ENCODE data around the gene SLFN11.
"Not testable (repeated sequence)": the region's sequence is repeated elsewhere in the genome, so short reads cannot be mapped to it uniquely, and the experiment has no call there.

SLFN11 gene

DNA sequence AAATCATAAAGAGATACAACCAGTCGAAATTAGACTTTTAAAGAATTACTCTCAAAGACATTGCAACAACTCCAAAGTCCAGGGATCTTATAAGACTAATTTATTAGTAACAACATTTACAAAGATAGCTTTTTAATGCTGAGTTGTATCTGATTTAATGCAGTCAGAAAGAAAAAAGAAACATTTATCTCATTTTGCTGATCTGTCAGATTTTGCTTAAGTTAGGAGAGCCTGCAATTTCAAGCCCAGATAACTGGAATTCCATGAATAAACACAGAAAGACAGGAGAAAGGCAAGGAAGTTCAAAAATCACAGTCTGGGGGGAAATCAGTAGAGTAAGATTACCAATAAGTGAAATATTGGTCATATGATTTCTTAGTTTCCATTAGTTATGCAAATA lies 22.9 kb downstream of the SLFN11 start:
- H3K9me3 ChIP-seq (ENCODE audit: control insufficient read depth, low read depth, low read length), result no peaks in the 10 kb centered on the region
- H3K36me3 ChIP-seq (ENCODE audit: control insufficient read depth, low read depth, low read length), result no peaks in the 10 kb centered on the region
- no peak overlapping the region for H3K9ac ChIP-seq (ENCODE audit: low read length)
- no peak overlapping the region for H3K4me3 ChIP-seq (ENCODE audit: low read length)
- peaks cover 5% of the 10 kb centered on the region for H3K4me1 ChIP-seq (ENCODE audit: control insufficient read depth, low read depth, low read length)
- peaks cover 27% of the 10 kb centered on the region for H3K27me3 ChIP-seq (ENCODE audit: control insufficient read depth, insufficient read depth, low read length)
- H3K27ac ChIP-seq (ENCODE audit: low read length), result no peak overlapping the region

DNA sequence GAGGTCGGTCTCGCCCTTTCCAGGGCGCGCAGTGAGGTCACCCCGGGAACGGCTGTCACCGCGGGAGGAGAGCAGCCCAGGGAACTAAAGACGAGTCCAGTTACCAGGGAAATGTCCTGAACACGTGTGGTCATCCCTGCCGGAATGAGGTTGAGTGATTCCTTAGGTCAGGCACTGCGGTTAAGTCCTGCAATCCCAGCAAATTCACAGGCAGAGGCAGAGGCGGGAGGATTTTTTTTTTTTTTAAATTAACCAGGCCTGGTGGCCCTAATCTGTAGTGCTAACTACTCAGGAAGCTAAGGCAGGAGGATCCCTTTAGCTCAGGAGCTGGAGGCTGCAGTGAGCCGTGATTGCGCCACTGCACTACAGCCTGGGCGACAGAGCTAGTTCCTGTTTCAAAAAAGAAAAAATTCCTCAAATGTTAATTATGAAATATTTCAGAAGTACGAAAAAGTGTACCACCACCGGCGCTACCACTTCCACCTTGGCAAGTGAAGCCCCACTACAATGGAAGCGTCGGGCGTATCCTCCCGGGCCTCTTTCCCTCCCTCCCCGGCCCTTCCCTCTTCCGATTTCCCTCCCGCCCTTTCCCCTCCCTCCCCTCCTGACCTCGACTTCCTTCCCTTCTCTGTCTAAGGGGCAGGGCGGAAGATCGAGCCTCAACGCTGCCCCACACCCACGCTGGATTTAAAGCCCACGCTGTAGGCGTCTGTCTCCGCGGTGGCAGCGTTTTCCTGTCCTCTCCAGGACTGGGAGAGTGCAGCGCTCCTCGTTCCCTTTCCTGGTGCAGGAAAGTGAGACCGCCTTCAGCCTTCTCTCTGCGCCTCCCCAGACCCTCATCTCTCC lies 27.3 kb downstream of the SLFN11 start:
- Histone ChIP-seq H3K4me1 (ENCODE audit: control insufficient read depth, low read depth, low read length) (no peaks in the 10 kb centered on the region), H3K4me3 (ENCODE audit: low read length) (peak overlapping the region; percentile 67), H3K36me3 (ENCODE audit: control insufficient read depth, low read depth, low read length) (no peaks in the 10 kb centered on the region), H3K9me3 (ENCODE audit: control insufficient read depth, low read depth, low read length) (no peaks in the 10 kb centered on the region), H3K27me3 (ENCODE audit: control insufficient read depth, insufficient read depth, low read length) (peaks cover 51% of the 10 kb centered on the region), H3K27ac (ENCODE audit: low read length) (no peak overlapping the region), H3K9ac (ENCODE audit: low read length) (peak overlapping the region; percentile 6)

DNA sequence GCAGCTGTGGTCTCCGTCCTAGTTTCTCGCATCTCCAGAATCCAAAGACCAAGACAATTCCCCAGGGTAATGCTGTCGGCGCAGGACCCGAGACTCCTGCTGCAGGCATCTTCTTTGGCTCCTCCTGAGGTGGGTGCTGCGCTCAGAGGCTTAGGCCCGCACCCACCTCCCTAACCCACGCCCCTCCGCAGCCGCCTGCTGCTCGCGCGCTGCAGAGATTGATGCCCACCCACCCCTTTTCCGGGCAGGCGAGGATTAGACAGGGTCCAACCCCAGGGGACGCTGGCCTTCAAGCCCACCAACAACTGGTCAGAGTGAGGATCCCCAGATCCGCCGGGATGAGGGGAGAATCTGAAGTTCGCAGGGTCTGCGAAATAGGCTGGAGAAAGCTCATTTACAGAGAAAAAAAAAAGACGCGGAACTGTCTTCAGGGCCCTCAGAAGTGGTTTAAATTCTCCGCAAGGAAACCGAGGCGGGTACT lies 27.9 kb downstream of the SLFN11 start:
- peak overlapping the region; percentile 6 for H3K9ac ChIP-seq (ENCODE audit: low read length)
- H3K9me3 ChIP-seq (ENCODE audit: control insufficient read depth, low read depth, low read length), result no peaks in the 10 kb centered on the region
- H3K4me3 ChIP-seq (ENCODE audit: low read length), result peak overlapping the region; percentile 67
- no peaks in the 10 kb centered on the region for H3K36me3 ChIP-seq (ENCODE audit: control insufficient read depth, low read depth, low read length)
- peaks cover 51% of the 10 kb centered on the region for H3K27me3 ChIP-seq (ENCODE audit: control insufficient read depth, insufficient read depth, low read length)
- no peaks in the 10 kb centered on the region for H3K4me1 ChIP-seq (ENCODE audit: control insufficient read depth, low read depth, low read length)
- H3K27ac ChIP-seq (ENCODE audit: low read length), result no peak overlapping the region

DNA sequence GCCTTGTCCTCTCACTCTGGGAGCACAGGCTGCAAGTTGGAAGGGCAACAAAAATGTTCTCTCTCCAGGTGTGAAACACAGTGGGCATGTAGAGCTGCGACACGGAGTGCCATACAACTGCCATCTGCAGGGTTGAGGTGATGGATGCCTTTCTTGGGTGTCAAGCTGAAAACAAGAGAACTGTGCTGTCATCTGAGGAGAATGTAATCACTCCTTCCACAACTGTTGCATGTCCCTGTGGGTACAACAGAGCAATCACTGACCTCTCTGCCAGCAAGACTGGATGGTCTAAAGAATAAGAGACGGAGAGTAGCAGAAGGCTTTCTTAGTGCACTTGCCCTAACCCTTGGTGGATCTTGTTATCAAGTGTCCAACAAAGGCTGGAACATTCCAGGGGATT lies 29.2 kb downstream of the SLFN11 start:
- no peak overlapping the region for H3K9ac ChIP-seq (ENCODE audit: low read length)
- no peaks in the 10 kb centered on the region for H3K36me3 ChIP-seq (ENCODE audit: control insufficient read depth, low read depth, low read length)
- no peak overlapping the region for H3K27ac ChIP-seq (ENCODE audit: low read length)
- peaks cover 51% of the 10 kb centered on the region for H3K27me3 ChIP-seq (ENCODE audit: control insufficient read depth, insufficient read depth, low read length)
- H3K9me3 ChIP-seq (ENCODE audit: control insufficient read depth, low read depth, low read length), result no peaks in the 10 kb centered on the region
- no peak overlapping the region for H3K4me3 ChIP-seq (ENCODE audit: low read length)
- no peaks in the 10 kb centered on the region for H3K4me1 ChIP-seq (ENCODE audit: control insufficient read depth, low read depth, low read length)

DNA sequence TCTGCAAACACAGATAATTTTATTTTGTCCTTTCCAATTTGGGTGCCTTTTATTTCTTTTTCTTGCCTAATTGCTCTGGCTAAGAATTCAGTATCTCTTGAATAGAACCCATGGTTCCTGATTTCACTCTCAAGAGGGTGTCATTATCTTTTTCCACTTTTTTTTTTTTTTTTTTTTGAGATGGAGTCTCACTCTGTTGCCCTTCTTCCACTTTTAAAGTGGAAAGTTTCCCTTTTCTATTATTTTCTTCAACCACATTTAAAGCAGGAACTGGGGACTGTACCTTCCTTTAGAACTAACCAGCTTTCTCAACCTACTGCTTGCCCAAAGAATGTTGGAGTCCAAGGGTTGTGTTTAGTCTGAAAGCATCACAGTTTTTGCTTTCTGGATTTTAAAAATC lies 31.1 kb downstream of the SLFN11 start:
- H3K9me3 ChIP-seq (ENCODE audit: control insufficient read depth, low read depth, low read length), result no peaks in the 10 kb centered on the region
- H3K9ac ChIP-seq (ENCODE audit: low read length), result no peak overlapping the region
- H3K27ac ChIP-seq (ENCODE audit: low read length), result no peak overlapping the region
- H3K27me3 ChIP-seq (ENCODE audit: control insufficient read depth, insufficient read depth, low read length), result peaks cover 41% of the 10 kb centered on the region
- no peaks in the 10 kb centered on the region for H3K36me3 ChIP-seq (ENCODE audit: control insufficient read depth, low read depth, low read length)
- H3K4me1 ChIP-seq (ENCODE audit: control insufficient read depth, low read depth, low read length), result no peaks in the 10 kb centered on the region
- H3K4me3 ChIP-seq (ENCODE audit: low read length), result no peak overlapping the region

DNA sequence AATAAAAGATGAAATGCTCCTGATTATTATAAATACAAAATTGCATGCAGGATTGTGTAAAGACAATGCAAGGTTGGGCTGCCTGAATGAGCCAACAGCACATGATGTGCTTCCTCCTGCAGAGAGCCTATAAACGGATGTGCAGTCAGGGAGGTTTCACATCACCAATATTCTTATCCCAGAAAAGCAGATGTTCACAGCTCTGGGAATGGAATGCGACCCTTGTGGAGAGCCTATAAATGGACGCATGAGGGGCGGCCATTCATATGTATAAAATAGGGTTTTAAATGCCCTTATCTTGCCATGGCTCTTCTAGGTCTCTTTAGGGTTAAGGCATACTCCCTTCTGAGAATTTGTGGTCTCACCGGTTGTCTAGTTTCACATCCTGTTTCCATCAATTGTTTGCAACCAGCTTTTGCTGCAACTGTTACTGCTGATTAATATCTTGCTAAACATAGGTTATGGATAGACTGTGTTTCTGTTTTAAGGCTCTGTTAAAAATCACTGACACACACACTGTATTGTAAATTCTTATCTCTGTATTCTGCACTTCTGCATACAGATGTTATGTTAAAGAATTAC lies 31.9 kb downstream of the SLFN11 start:
- H3K4me3 ChIP-seq (ENCODE audit: low read length), result no peak overlapping the region
- no peak overlapping the region for H3K27ac ChIP-seq (ENCODE audit: low read length)
- H3K9me3 ChIP-seq (ENCODE audit: control insufficient read depth, low read depth, low read length), result no peaks in the 10 kb centered on the region
- H3K36me3 ChIP-seq (ENCODE audit: control insufficient read depth, low read depth, low read length), result no peaks in the 10 kb centered on the region
- no peak overlapping the region for H3K9ac ChIP-seq (ENCODE audit: low read length)
- no peaks in the 10 kb centered on the region for H3K4me1 ChIP-seq (ENCODE audit: control insufficient read depth, low read depth, low read length)
- H3K27me3 ChIP-seq (ENCODE audit: control insufficient read depth, insufficient read depth, low read length), result peaks cover 34% of the 10 kb centered on the region

DNA sequence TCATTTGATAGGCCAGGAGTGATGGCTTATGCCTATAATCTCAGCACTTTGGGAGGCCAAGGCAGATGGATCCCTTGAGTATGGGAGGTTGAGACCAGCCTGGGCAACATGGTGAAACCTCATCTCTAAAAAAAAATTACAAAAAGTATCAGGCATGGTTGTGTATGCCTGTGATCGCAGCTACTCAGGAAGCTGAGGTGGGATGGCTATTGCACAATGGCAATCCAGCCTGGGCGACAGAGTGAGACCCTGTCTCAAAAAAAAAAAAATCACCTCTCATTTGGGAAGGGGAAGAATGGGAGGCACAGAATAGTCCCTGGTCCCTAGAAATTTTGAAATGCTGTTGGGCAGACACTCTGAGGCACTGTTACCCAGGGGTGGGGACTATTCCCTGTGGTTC lies 35.2 kb downstream of the SLFN11 start:
- peaks cover under 1% of the 10 kb centered on the region for H3K27me3 ChIP-seq (ENCODE audit: control insufficient read depth, insufficient read depth, low read length)
- no peaks in the 10 kb centered on the region for H3K9me3 ChIP-seq (ENCODE audit: control insufficient read depth, low read depth, low read length)
- H3K36me3 ChIP-seq (ENCODE audit: control insufficient read depth, low read depth, low read length), result no peaks in the 10 kb centered on the region
- no peak overlapping the region for H3K4me3 ChIP-seq (ENCODE audit: low read length)
- H3K4me1 ChIP-seq (ENCODE audit: control insufficient read depth, low read depth, low read length), result peaks cover 3% of the 10 kb centered on the region
- H3K27ac ChIP-seq (ENCODE audit: low read length), result no peak overlapping the region
- H3K9ac ChIP-seq (ENCODE audit: low read length), result no peak overlapping the region

DNA sequence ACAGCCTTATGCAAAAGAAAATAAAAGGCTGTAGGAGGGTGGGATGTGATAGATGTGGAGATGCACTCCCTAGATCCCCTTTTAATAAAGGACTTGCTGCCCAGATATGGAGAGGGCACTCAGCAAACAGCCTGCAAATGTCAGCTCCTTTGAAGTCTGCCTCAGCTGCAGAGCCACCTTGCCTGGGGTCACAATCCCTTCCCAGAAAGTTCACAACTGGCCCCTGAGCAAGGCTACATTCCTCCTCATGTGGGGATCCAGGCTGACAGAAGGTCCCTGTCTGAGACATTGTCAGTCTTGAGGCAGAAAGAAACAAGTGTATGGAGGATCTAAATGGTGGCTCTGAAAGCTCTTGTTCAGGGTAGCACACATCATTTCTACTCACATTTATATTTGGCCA lies 36.1 kb downstream of the SLFN11 start:
- Histone ChIP-seq H3K4me3 (ENCODE audit: low read length) (no peak overlapping the region), H3K9me3 (ENCODE audit: control insufficient read depth, low read depth, low read length) (no peaks in the 10 kb centered on the region), H3K36me3 (ENCODE audit: control insufficient read depth, low read depth, low read length) (no peaks in the 10 kb centered on the region), H3K4me1 (ENCODE audit: control insufficient read depth, low read depth, low read length) (peaks cover 3% of the 10 kb centered on the region), H3K9ac (ENCODE audit: low read length) (no peak overlapping the region), H3K27me3 (ENCODE audit: control insufficient read depth, insufficient read depth, low read length) (no peaks in the 10 kb centered on the region), H3K27ac (ENCODE audit: low read length) (no peak overlapping the region)

DNA sequence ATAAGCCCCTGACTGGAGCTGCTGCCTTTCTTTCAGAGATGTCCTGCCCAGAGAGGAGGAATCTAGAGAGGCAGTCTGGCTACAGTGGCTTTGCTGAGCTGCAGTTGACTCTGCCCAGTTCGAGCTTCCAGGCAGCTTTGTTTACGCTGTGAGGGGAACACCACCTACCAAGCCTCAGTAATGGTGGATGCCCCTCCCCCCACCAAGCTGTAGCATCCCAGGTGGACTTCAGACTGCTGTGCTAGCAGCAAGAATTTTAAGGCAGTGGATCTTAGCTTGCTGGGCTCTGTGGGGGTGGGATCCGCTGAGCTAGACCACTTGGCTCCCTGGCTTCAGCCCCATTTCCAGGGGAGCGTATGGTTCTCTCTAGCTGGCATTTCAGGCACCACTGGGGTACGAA lies 39.8 kb downstream of the SLFN11 start:
- not testable (repeated sequence) for H3K9me3 ChIP-seq (ENCODE audit: control insufficient read depth, low read depth, low read length); H3K4me3 ChIP-seq (ENCODE audit: low read length); H3K9ac ChIP-seq (ENCODE audit: low read length); H3K36me3 ChIP-seq (ENCODE audit: control insufficient read depth, low read depth, low read length); H3K27me3 ChIP-seq (ENCODE audit: control insufficient read depth, insufficient read depth, low read length); H3K4me1 ChIP-seq (ENCODE audit: control insufficient read depth, low read depth, low read length); H3K27ac ChIP-seq (ENCODE audit: low read length)

DNA sequence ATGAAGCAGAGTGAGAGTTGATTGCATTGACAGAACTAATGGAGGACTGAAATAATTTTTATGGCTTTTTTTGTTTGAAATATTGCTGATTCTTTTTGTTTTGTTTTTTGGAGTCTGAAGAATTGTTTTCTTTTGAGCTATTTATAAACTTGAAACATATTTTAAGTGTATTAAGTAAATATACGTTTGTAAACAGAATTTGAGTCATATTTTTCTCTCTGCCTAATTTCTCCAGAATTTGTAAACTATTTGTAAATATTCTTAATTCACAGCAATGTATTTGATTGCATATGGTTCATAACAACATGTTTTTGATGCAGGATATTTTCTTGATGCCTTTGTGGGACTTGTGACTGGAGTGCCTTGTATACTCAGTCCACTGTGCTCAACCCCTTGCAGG lies 50.7 kb downstream of the SLFN11 start:
- Histone ChIP-seq H3K27me3 (ENCODE audit: control insufficient read depth, insufficient read depth, low read length) (no peaks in the 10 kb centered on the region), H3K4me1 (ENCODE audit: control insufficient read depth, low read depth, low read length) (no peaks in the 10 kb centered on the region), H3K27ac (ENCODE audit: low read length) (no peak overlapping the region), H3K36me3 (ENCODE audit: control insufficient read depth, low read depth, low read length) (no peaks in the 10 kb centered on the region), H3K9me3 (ENCODE audit: control insufficient read depth, low read depth, low read length) (peaks cover 3% of the 10 kb centered on the region), H3K4me3 (ENCODE audit: low read length) (no peak overlapping the region), H3K9ac (ENCODE audit: low read length) (no peak overlapping the region)

DNA sequence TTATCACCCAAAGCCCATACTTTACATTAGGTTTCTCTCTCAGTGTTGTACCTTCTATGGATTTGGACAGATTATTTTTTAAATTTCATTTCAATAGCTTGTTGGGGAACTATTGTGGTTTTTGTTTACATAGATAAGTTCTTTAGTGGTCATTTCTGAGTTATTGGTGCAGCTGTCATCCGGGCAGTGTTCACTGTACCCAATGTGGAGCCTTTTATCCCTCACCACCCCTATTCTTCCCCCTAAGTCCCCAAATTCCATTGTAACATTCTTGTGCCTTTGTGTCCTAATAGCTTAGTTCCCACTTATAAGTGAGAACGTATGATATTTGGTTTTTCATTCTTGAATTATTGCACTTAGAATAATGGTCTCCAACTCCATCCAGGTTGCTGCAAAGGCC lies 57.5 kb downstream of the SLFN11 start:
- Histone ChIP-seq H3K4me3 (ENCODE audit: low read length) (no peak overlapping the region), H3K4me1 (ENCODE audit: control insufficient read depth, low read depth, low read length) (peaks cover 19% of the 10 kb centered on the region), H3K36me3 (ENCODE audit: control insufficient read depth, low read depth, low read length) (no peaks in the 10 kb centered on the region), H3K27ac (ENCODE audit: low read length) (no peak overlapping the region), H3K27me3 (ENCODE audit: control insufficient read depth, insufficient read depth, low read length) (no peaks in the 10 kb centered on the region), H3K9me3 (ENCODE audit: control insufficient read depth, low read depth, low read length) (no peaks in the 10 kb centered on the region), H3K9ac (ENCODE audit: low read length) (no peak overlapping the region)

DNA sequence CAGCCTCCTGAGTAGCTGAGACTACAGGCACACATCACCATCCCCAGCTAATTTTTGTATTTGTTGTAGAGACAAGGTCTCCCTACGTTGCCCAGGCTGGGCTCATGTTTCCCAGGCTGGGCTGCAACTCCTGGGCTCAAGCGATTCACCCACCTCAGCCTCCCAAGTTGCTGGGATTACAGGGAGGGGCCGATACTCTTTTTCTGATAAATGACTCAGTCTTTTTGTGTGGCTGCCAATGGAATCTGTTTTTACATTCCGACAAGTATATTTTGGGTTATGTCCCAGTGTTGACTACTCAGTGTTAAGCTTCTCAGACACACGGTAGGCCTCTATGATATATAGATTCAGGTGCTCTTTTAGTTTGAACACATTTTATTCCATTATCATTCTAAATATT lies 58.1 kb downstream of the SLFN11 start:
- Histone ChIP-seq H3K36me3 (ENCODE audit: control insufficient read depth, low read depth, low read length) (no peaks in the 10 kb centered on the region), H3K4me1 (ENCODE audit: control insufficient read depth, low read depth, low read length) (peaks cover 19% of the 10 kb centered on the region), H3K9ac (ENCODE audit: low read length) (no peak overlapping the region), H3K4me3 (ENCODE audit: low read length) (no peak overlapping the region), H3K9me3 (ENCODE audit: control insufficient read depth, low read depth, low read length) (no peaks in the 10 kb centered on the region), H3K27ac (ENCODE audit: low read length) (no peak overlapping the region), H3K27me3 (ENCODE audit: control insufficient read depth, insufficient read depth, low read length) (no peaks in the 10 kb centered on the region)
